HG02588 (cell line): ENCODE data around the gene SH3BP4.

ENCODE experiments used
- ATAC-seq: cut with Tn5 transposase; IDR thresholded peaks from one replicate; pipeline ENCODE4 v1.9.1; 2021; ENCODE audit warnings: mild to moderate bottlenecking, moderate library complexity; ENCODE audit not compliant: unreplicated experiment

Gene SH3BP4

DNA sequence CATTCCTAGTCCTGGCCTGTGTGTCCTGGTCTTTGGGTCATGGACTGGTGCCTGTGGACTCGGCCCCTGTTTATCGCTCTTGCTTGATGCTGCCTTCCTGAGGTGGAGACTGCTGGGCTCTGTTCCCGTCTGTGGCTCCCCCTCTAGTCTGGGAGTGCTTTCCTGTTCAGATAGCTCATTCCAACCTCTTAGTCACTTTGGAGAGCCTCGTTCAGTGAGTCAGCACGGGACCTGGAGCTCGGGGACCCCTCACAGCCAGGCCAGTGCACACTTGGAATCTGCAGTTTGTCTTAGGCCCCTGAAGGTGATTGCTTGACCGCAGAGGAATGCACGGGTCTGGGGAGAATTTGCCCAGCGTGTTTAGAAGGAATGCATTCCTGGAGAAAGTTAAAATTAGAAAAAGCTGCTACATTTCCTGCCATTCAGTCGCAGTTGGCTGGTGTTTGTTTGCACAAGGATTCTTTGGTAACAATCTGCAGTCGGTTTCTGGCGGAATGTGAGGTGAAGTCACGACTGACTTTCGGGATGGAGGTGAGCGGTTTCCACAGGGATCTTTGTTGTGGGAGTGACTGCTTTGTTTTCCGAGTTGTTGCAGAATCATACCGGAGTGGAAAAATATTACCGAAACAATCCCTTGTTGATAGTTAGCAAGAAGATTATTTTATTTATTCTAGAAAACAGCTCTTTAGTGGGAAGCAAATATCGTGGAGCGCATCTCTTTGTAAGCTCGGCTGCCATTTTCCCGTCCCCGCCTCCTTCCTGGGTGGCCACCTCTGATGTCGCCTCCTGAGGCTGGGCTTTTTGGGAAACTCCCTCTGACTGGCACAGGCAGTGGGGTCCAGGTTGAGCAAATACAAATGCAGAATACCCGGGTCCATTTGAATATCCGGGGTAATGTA is 29.6 kb downstream of the SH3BP4 start:
- no peak for ATAC-seq

GRCh38 chr2:234982096-234982834 is 30.4 kb downstream of the SH3BP4 start:
- ATAC-seq: no peak

DNA sequence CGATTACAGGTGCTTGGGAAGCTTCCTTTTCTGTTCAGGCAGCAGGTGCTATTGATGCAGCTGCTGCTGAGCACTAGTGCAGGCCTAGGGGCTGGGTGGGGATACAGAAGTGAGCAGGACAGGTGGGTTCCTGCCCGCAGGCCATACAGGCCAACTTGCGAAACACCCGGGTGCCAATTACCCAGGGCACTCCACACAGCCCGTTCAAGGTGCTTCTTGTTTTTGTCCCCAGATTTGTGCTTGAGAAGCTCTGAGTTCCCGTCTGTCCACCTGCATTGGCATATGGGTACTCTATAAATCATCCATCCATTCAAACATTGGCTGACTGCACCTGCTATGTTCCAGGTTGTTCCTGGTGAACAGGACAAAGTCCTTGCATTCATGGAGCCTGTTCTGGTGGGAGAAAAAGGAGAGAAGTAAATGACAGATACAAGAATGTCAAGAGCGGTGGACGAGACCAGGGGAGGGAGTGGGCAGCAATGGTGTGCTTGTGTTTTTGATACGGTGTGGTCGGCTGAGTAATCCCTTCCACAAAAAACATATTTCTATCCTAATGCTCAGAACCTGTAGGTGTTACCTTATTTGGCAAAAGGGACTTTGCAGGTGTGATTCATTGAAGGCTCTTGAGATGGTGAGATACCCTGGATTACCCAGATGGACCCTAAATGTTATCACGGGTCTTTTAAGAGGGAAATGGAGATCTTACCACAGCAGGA is 31.4 kb downstream of the SH3BP4 start:
- ATAC-seq: no peak

- ATAC-seq: no peak
Measured at GRCh38 chr2:234985608-234986245, 33.9 kb downstream of the SH3BP4 start.

DNA sequence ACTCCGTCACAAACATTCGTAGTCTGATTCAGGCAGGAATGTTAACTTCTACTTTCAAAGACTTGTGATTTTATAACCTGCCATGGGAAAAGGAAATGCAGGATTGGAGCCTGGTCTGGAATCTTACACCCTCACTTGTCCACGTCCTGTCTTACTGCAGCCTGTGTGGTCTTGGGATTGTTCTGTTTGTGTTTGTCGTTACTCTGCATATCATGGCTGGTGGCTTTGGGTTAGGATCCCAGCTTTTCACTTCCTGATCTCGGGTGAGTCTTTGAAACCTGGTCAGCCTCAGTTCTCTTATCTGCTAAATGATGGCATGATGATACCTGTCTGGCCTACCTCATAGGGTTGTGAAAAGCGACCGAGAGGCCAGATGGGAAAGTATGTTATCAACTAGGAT is 34.6 kb downstream of the SH3BP4 start:
- ATAC-seq: no peak

GRCh38 chr2:234986876-234987720 is 35.3 kb downstream of the SH3BP4 start:
- ATAC-seq: no peak

GRCh38 chr2:234987754-234988153 is 35.9 kb downstream of the SH3BP4 start:
- ATAC-seq: no peak

DNA sequence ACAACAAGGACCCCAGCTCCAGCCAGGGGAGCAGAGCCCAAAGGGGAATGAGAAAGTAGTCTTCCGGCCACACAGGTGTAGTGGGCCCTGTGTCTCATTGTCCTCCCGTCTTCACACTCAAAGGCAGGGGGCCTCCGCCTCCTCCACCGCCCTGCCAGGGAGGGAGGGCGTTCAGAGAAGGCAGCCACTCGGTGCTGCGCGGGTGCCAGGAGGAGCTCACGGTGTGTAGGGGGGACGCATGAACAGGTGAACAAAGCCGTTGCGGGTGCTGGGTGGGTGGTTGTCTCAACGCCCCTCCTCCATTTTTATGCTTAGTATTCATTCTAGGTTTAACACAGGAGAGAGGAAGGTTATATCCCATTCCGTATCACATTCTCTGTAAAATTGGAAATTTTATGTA is 36.7 kb downstream of the SH3BP4 start:
- ATAC-seq: no peak

DNA sequence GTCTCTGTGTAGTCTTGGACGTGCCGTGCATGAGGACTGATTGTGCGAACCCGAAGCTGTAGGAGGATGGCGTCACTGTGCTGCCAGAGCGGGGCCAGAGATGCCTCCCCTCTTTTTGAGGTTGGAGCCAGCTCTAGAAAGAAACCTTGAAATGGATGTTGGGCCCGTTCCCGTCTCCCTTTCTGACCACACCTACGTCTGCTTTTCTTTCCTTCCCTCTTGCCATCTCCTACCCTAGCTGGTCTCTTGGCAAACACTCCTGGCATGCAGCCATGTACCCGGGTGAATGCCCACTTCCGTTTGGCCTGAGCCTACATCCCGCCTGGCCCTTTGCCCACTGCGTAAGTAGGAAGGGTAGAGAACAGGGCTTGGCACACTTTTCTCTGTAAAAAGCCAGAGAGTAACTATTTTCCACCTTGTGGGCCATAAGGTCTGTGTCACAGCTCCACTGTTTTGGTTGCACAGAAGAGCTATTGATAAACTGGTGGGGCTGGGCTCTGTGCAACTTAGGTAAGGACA is 37.4 kb downstream of the SH3BP4 start:
- no peak for ATAC-seq

- ATAC-seq: no peak
Measured at GRCh38 chr2:234990300-234990699, 38.5 kb downstream of the SH3BP4 start.

GRCh38 chr2:234991290-234991689 is 39.5 kb downstream of the SH3BP4 start:
- ATAC-seq: no peak

DNA sequence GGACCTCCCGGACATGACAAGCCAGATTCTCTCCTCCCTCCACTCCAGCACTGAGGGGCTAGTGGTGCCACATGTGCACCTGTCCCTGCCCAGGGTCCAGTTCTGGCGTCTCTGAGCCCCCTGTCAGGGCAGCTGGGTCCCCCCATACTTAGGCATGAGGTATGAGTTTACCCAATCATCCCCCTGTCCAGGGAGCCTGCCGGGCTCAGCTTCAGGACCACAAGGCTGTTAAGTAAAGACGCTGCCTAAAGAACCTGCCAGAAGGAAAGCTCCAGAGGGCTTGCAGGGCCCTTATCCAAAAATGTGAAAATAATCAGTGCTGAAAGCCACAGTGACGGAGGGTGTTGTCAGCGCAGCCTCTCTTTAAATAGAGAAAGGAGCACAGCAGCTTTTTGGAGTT is 40.0 kb downstream of the SH3BP4 start:
- no peak for ATAC-seq

GRCh38 chr2:234992196-234992595 is 40.4 kb downstream of the SH3BP4 start:
- ATAC-seq: no peak

DNA sequence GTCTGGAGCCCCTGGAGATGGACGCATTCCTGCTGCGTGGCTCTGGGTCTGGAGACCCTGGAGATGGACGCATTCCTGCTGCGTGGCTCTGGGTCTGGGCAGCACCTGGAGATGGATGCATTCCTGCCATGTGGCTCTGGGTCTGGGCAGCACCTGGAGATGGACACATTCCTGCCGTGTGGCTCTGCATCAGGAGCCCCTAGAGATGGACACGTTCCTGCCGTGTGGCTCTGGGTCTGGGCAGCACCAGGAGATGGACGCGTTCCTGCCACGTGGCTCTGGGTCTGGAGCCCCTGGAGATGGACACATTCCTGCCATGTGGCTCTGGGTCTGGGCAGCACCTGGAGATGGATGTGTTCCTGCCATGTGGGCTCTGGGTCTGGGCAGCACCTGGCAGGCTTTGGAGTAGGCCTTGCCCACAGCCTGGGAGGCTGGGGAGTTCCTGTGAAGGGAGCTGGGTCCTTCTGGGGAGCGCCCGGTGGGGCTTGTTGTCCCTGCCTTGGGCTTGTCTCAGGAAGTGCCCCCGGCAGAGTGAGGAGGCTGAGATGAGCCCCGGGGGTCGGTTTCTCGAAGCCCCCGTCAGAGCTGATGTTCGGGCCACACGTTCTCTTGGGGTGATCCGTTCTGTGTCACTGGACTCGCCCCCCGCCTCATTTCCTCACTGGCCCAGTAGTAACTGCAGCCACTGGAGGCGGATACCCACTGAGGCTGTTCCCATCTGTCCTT is 41.0 kb downstream of the SH3BP4 start:
- no peak for ATAC-seq

- ATAC-seq: no peak
Measured at GRCh38 chr2:234993541-234993981, 41.7 kb downstream of the SH3BP4 start.

- no peak for ATAC-seq
Measured at GRCh38 chr2:234994438-234995321, 42.9 kb downstream of the SH3BP4 start.

DNA sequence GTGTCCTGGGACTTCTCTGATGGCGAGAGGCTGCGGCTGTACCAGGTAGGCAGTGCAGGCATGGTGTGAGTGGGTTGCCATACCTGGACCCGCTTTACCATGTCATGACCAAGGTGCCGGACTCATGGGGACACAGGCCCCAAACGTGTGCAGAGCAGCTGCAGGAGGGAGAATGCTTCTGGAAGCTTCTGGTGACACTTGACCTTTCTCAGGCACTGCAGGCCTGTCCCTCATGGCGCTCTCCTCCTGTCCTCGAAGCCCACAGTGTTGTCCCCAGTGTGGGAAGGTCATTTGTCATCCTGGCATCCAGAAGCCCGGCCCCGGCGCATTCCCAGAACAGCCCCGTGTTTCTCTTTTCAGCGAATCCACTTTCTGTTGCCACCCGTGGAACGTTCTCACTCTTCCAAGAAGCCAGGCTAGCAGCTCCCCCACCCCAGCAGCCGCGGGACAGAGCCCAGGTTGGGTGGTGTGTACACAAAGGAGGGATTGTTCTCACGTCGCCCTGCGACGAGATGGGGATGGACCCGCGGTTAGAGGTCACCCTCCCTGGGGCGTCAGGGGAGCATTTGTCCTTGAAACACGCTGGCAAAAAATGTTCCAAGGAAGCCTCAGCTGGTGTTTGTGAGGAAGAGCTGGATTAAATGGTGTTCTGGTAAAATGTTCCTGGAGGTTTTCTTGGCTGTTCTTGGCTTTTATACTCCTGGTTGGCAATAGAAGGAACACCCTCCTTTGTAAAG is 43.7 kb downstream of the SH3BP4 start:
- ATAC-seq: no peak
